Measurements from ENCODE around the gene SMCHD1. TPM values are rescaled to one million over a fixed set of nuclear protein-coding genes. Genes with fewer than 3 reads are reported as not detected.

The SMCHD1 gene
- total and polyA plus RNA-seq, 7 donors: 6.2 to 23.0 (median 20.3) TPM

GRCh38 chr18:2814928-2815327 is 159.4 kb downstream of the SMCHD1 start:
- no peak overlapping the region for H3K4me3 ChIP-seq
- ATAC-seq: no peak
- no peak for DNase-seq
- TF ChIP-seq CTCF (IDR thresholded peaks at IDR 0.05): no peak
- no peak overlapping the region for H3K27ac ChIP-seq
- intact Hi-C loops (cut with DNase I): no loop called here
- WGBS, 3 donors: 90 to 93% (median 92%) methylated on average over 2 of the region's 2 CpGs
- no peaks in the 10 kb centered on the region for H3K4me1 ChIP-seq
- no peaks in the 10 kb centered on the region for H3K27me3 ChIP-seq (ENCODE audit: insufficient read depth in 3 of 3, low read length in 2 of 3)
- peaks cover 29% of the 10 kb centered on the region for H3K9me3 ChIP-seq
- H3K36me3 ChIP-seq (ENCODE audit: insufficient read depth in 1 of 2, low read depth in 1 of 2): no peaks in the 10 kb centered on the region

GRCh38 chr18:2818281-2818680 is 162.8 kb downstream of the SMCHD1 start:
- no peak overlapping the region for H3K27ac ChIP-seq
- TF ChIP-seq CTCF (IDR thresholded peaks at IDR 0.05): no peak
- no peaks in the 10 kb centered on the region for H3K4me1 ChIP-seq
- H3K9me3 ChIP-seq: peaks cover 17% of the 10 kb centered on the region
- DNase-seq (no peak), ATAC-seq (no peak)
- H3K27me3 ChIP-seq (ENCODE audit: insufficient read depth in 3 of 3, low read length in 2 of 3): no peaks in the 10 kb centered on the region
- intact Hi-C loops (cut with DNase I): no loop called here
- no peaks in the 10 kb centered on the region for H3K36me3 ChIP-seq (ENCODE audit: insufficient read depth in 1 of 2, low read depth in 1 of 2)
- H3K4me3 ChIP-seq: no peak overlapping the region

- TF ChIP-seq CTCF (IDR thresholded peaks at IDR 0.05): no peak
- intact Hi-C loops (cut with DNase I): no loop called here
- ATAC-seq (no peak), DNase-seq (no peak)
- H3K9me3 ChIP-seq: peaks cover 3% of the 10 kb centered on the region
- H3K27ac ChIP-seq: no peak overlapping the region
- no peaks in the 10 kb centered on the region for H3K36me3 ChIP-seq (ENCODE audit: insufficient read depth in 1 of 2, low read depth in 1 of 2)
- WGBS, 3 donors: 80 to 100% (median 92%) methylated on average over 2 of the region's 2 CpGs
- H3K27me3 ChIP-seq (ENCODE audit: insufficient read depth in 3 of 3, low read length in 2 of 3): no peaks in the 10 kb centered on the region
- no peaks in the 10 kb centered on the region for H3K4me1 ChIP-seq
- no peak overlapping the region for H3K4me3 ChIP-seq
Measured at GRCh38 chr18:2821695-2822094, 166.2 kb downstream of the SMCHD1 start.

- WGBS, 3 donors: 78 to 91% (median 79%) methylated on average over 6 of the region's 6 CpGs
- Histone ChIP-seq H3K4me1 (no peaks in the 10 kb centered on the region), H3K9me3 (peaks cover 3% of the 10 kb centered on the region), H3K4me3 (no peak overlapping the region), H3K27me3 (ENCODE audit: insufficient read depth in 3 of 3, low read length in 2 of 3) (no peaks in the 10 kb centered on the region), H3K27ac (no peak overlapping the region), H3K36me3 (ENCODE audit: insufficient read depth in 1 of 2, low read depth in 1 of 2) (no peaks in the 10 kb centered on the region)
- TF ChIP-seq CTCF (IDR thresholded peaks at IDR 0.05): no peak
- intact Hi-C loops (cut with DNase I): no loop called here
- ATAC-seq: no peak
- DNase-seq: no peak
Measured at GRCh38 chr18:2822213-2822921, 166.8 kb downstream of the SMCHD1 start.

GRCh38 chr18:2823202-2823601 is 167.7 kb downstream of the SMCHD1 start:
- H3K27me3 ChIP-seq (ENCODE audit: insufficient read depth in 3 of 3, low read length in 2 of 3): no peaks in the 10 kb centered on the region
- ATAC-seq (no peak), DNase-seq (no peak)
- intact Hi-C loops (cut with DNase I): no loop called here
- H3K4me1 ChIP-seq: no peaks in the 10 kb centered on the region
- no peaks in the 10 kb centered on the region for H3K36me3 ChIP-seq (ENCODE audit: insufficient read depth in 1 of 2, low read depth in 1 of 2)
- no peak overlapping the region for H3K4me3 ChIP-seq
- H3K9me3 ChIP-seq: peaks cover 3% of the 10 kb centered on the region
- 49 to 90% (median 86%) methylated on average over 2 of the region's 2 CpGs for WGBS, 3 donors
- no peak overlapping the region for H3K27ac ChIP-seq
- no peak for TF ChIP-seq CTCF (IDR thresholded peaks at IDR 0.05)

Data from psoas muscle (tissue), 8 donors.